ENCODE measurements around the gene SYMPK.
"Not testable (repeated sequence)": the region's sequence is repeated elsewhere in the genome, so short reads cannot be mapped to it uniquely, and the experiment has no call there.

Gene SYMPK

DNA sequence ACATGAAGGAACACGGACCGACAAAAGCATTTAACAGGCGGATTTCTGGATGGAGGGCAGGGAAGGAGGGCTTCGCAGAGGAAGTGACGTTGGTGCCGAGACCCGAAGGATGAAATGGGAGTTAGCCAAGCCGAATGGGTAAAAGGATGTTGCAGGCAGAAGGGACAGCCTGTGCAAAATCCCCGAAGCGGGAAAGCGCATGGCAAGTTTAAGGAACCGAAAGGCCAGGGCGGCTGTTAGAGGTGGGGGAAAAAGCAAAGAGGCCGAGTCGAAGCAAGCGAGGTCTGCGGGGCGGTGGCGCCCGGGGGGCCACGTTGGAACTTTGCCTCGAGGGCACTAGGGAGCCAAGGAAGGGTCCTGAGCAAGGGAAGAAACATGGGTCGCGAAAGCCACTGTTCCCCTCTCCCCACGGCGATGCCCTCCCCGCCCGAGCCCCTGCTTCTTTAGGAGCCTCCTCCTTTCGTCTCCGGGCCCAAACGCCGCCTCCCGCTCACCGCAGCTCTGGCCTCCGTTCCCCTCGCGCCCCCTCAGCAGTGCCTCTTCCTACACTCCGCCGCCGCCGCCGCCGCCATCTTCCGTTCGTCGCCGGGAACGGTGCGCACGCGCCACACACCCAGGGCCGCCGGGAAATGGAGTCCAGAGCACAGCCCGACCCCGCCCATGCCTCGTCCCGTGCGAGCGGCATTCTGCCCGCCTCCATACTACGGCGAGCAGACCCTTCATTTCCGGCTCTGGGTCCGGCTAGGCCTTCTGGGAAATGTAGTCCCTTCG lies at the start of gene SYMPK:
TSS of gene SYMPK (minus strand) at position 584 of the 771 bp plus-strand sequence. CDS start 8,652 bp downstream, outside the sequence.
- peak; percentile 93 to 96 for DNase-seq (ENCODE audit: low read depth in 2 of 2)

- DNase-seq (ENCODE audit: low read depth in 2 of 2), result no peak
Measured at GRCh38 chr19:45911291-45911690, 48.3 kb upstream of the SYMPK start.

GRCh38 chr19:45908956-45909355 lies 46.0 kb upstream of the SYMPK start:
- DNase-seq (ENCODE audit: low read depth in 2 of 2), result no peak

GRCh38 chr19:45906221-45906620 lies 43.3 kb upstream of the SYMPK start:
- no peak for DNase-seq (ENCODE audit: low read depth in 2 of 2)

DNA sequence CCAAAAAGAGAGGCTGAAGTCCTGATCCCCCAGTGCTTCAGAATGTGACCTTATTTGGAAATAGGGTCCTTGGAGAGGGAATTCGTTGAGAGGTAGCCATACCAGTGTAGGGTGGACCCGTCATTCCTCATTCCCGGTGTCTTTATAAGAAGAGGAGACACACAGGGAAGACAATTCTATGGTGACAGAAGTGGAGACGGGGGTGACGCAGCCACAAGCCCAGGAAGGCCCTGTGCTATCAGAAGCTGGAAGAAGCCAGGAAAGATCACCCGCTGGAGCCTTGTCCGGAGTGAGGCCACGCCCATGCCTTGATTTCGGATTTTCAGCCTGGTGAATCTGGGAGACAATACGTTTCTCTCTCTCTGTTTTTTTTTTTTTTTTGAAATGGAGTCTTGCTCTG lies 42.1 kb upstream of the SYMPK start:
- DNase-seq (ENCODE audit: low read depth in 2 of 2), result no peak

- DNase-seq (ENCODE audit: low read depth in 2 of 2), result peak; percentile 90 to 93
Measured at GRCh38 chr19:45902651-45903625, 40.0 kb upstream of the SYMPK start.

DNA sequence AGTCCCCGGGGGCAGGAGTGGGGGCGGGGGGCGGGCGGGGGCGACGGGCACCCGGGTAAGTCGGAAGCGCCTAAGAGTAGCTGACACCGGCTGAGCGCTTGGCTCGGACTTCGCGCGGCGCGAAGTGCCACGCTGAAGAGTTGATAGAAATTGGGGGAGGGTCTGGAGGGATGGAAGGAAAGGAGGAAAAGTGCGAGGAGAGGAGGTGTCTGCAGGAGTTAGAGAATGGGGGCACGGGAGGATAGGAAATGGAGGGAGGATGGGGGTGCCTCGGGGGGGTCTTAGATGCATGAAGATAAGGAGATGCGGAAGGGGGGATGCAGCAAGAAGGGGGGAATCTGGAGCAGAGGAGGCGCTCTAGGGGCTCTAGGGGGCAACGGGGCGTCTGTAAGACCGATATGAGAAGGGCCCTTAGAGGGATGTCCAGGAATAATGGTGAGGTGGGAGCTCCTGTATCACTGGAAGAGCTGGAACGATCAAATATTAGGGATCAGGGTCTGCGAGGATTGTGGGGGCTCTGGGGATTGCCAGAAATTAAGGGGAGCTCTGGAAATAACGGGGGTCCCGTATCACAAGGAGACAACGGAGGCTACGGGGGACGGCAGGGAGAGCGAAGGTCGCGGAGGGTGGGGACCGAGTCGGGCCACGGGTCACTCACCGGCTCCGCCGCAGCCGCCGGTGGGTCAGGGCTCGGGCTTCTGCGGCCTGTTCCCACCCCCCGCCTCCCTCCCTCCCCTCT lies 39.1 kb upstream of the SYMPK start, which contains the start of gene MYPOP:
TSS of gene MYPOP (minus strand) at position 702 of the 739 bp plus-strand sequence. CDS start 840 bp downstream, outside the sequence.
- no peak for DNase-seq (ENCODE audit: low read depth in 2 of 2)

- DNase-seq (ENCODE audit: low read depth in 2 of 2), result no peak
Measured at GRCh38 chr19:45901432-45901911, 38.5 kb upstream of the SYMPK start.

- no peak for DNase-seq (ENCODE audit: low read depth in 2 of 2)
Measured at GRCh38 chr19:45900738-45901431, 37.9 kb upstream of the SYMPK start.

DNA sequence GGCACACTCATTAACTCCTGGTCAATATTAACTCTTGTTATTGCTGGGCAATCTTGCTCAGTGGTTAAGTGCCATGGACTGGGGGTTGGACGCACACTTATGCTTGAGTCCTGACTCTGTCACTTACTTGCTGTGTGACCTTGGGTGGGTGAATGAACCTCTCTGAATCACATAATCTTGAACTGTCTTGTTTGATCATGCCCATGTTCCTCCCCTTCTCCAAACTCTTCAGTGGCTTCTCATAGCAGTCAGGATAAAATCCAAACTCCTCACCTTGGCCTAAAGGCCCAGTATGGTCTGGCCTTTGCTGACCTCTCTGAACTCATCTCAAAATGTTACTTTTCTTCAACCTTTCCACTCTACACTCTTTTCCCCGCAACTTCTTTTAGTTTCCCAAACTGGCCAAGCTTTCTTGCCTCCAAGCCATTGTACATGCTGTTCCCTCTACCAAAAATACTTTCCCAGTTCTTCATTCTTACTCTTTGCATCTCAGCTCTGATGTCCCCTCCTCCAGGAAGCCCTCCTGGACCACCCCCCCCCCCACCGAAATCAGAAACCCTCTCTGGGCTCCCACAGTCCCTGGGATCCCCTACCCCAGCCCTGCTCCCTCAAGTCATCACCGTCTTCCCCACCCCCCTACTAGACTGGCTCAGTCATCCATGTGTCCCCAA lies 37.1 kb upstream of the SYMPK start:
- no peak for DNase-seq (ENCODE audit: low read depth in 2 of 2)

DNA sequence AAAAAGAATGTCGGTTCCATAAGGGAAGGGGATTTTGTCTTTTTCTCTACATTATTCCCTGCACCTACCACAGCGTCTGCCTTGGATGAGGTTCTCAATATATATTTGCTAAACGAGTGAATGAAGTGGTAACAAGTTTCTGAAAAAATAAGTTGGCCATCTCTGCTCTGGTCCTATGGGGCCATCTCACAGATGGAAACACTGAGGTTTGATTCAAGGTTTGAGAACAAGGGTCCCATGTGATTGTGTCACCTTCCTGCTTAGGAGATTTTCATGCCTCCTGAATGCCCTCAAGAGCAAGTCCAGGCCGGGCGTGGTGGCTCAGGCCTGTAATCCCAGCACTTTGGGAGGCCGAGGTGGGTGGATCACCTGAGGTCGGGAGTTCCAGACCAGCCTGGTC lies 36.3 kb upstream of the SYMPK start:
- DNase-seq (ENCODE audit: low read depth in 2 of 2), result no peak

GRCh38 chr19:45897261-45897812 lies 34.4 kb upstream of the SYMPK start:
- no peak for DNase-seq (ENCODE audit: low read depth in 2 of 2)

GRCh38 chr19:45895983-45896599 lies 33.1 kb upstream of the SYMPK start:
- DNase-seq (ENCODE audit: low read depth in 2 of 2), result not testable (repeated sequence)

DNA sequence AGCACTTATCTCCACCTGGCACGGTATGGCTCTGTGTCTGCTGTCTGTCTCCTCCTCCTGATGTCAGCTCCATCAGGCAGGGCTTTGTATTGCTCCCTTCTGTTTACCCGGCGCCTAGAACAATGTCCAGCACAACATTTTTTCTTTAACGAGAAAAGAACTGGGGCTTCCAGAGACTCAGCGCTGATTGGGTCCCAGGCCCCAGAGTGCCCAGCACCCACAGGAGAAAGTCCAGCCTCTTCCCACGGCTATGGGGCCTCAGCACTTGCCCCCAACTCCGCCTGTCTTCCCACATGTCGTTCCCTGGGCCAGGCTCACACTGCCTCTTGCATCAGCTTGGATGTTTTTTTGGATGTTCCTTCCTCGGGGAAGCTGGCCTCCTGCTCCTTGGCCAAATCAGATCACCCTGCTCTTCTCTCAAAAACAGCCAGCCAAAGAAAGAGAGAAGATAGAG lies 32.6 kb upstream of the SYMPK start:
- DNase-seq (ENCODE audit: low read depth in 2 of 2), result no peak

DNA sequence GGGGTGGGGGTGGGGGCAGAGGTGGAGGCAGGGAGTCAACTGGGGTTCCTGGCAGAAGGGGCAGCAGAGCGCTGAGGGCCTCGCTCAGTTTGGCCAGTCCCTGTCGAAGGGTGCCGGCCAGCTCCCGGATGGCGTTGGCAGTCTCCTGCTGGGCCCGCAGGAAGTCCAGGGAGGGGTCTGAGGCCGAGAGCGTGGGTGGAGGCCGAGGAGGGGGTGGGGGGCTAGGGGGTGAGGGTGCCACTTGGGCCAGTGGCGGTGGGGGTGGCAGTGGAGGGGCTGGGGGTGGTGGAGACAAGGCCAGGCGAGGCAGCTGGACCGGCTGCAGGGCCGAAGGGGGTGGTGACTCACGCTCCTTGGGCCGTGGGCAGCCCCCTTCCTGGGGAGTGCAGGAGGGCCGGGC lies 27.9 kb upstream of the SYMPK start:
- DNase-seq (ENCODE audit: low read depth in 2 of 2), result no peak

DNA sequence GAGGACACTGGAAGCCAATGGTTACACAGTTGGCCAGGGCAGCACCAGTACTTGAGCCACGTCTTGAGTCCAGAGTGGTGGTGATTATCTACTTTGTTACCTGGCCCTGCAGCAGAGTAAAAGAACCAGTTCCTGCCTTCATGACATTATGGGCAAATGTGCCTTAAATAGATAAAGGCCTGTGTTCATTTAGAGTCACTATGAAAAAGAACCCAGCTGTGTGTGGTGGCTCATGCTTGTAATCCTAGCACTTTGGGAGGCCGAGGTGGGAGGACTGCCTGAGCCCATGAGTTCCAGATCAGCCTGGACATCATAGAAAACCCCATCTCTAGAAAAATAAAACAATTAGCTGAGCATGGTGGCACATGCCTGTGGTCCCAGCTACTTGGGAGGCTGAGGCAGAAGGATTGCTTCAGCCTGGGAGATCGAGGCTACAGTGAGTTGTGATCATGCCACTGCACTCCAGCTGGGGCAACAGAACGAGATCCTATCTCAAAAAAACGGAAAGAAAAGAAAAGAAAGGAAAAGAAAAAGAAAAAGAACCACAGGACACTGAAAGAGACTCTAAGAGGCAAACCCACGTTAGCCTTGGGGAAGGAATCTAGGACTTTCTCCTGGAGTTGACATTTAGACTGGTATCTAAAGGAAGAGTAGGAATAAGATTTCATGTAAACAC lies 26.4 kb upstream of the SYMPK start:
- DNase-seq (ENCODE audit: low read depth in 2 of 2), result no peak

- no peak for DNase-seq (ENCODE audit: low read depth in 2 of 2)
Measured at GRCh38 chr19:45887200-45887710, 24.3 kb upstream of the SYMPK start.

DNA sequence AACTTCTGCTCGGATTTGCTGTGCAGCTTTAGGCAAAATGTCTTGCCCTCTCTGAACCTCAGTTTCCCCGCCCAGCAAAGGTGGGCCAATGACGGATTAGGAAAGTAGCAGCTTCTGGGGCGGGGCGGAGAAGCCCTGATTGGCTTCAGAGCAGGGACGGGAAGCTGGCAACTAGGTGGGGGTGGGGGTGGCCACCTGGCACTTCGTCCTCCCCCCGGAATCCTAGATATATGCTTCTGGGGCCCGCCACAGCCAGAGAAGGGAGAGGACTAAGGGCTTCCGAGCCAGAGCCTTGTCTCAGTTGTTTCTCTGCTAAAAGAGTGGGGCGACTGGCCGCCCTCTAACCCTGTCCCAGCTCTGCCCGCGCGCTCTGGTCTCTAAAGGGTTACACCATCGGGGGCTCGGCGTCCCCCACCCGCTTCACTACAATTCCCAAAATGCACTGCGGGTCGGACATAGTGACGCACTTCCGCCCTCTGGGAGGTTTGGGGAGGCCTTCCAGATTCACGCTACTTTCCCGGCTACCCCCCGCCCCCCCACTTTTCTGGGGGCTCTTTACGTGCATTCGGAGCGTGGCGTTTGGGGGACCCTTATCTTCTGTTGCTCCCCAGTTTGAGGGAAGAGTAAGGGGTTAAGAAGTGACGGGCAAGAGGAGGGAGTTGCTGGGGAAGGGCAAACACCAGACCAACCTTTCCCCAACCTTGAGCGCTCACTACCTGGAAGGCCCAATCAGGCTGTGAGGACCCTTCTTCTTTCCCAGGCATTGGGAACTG lies 23.7 kb upstream of the SYMPK start:
- peak; percentile 81 to 82 for DNase-seq (ENCODE audit: low read depth in 2 of 2)

Measured in fibroblast of skin of left biceps (primary cell).